ENCODE data around the gene CDR2L. TPM values are rescaled to one million over a fixed set of nuclear protein-coding genes. Genes with fewer than 3 reads are reported as not detected.
A peak's percentile ranks its signal among the peaks of the same experiment; 100 is the strongest.

CDR2L gene
- total RNA-seq, 1 experiment from 2014 or later = 31.0 TPM

DNA sequence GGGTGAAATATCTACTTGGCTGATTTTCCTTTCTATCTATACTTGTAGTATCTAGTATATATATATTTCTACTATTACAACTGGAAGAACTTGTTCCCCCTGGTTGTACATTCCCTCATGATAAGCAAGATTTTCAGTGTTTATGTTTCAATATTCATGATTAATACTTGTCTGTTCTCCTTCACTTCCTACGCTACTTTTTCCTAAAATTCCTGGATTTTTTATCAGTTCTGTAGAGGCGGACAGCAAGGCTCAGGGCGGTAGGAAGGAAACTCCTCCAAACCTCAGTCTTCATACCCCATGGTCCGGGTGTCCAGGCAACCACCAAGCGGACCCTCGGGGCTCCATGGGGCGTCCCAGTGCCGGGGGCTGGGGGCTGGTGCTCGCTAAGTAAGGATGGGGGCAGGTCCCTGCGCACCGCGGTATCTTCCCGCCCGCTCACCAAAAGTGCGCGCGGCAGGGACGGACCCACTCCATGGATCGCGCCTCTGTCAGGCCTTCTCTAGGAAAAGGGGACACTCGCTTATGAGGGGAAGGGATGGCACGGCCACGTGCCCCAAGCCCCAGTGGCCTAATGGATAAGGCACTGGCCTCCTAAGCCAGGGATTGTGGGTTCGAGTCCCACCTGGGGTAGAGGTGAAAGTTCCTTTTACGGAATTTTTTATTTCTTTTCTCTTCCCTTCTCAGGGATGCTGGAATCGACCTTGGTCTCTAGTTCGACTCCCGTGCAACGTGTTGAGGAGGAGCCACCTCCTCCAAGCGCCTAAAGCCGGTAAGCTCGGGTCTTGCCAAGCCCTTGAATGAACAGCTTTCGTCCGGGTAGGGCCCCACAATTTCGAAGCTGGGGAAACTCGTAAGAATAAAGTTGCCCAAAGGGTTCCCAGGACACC lies 46.2 kb downstream of the CDR2L start (continued):
- no peak for TF ChIP-seq ZNF532 (CRISPR knock-in tag; IDR thresholded peaks at IDR 0.05; ENCODE audit: borderline replicate concordance)
- no peak for TF ChIP-seq NFATC4 (CRISPR knock-in tag; IDR thresholded peaks at IDR 0.05)
- no peak for TF ChIP-seq ZNF671 (CRISPR knock-in tag; IDR thresholded peaks at IDR 0.05)
- no peak for TF ChIP-seq NFE2L1 (CRISPR knock-in tag; IDR thresholded peaks at IDR 0.05)
- no peak for TF ChIP-seq TEAD4 (CRISPR knock-in tag; IDR thresholded peaks at IDR 0.05)
- 0 out of 2 replicates have a peak, but pooled peaks have one; percentile 14 for TF ChIP-seq TP53 (CRISPR knock-in tag; IDR thresholded peaks at IDR 0.05)
- TF ChIP-seq, protein P1, sequence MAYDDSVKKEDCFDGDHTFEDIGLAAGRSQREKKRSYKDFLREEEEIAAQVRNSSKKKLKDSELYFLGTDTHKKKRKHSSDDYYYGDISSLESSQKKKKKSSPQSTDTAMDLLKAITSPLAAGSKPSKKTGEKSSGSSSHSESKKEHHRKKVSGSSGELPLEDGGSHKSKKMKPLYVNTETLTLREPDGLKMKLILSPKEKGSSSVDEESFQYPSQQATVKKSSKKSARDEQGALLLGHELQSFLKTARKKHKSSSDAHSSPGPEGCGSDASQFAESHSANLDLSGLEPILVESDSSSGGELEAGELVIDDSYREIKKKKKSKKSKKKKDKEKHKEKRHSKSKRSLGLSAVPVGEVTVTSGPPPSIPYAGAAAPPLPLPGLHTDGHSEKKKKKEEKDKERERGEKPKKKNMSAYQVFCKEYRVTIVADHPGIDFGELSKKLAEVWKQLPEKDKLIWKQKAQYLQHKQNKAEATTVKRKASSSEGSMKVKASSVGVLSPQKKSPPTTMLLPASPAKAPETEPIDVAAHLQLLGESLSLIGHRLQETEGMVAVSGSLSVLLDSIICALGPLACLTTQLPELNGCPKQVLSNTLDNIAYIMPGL (CRISPR knock-in tag; IDR thresholded peaks at IDR 0.05) = no peak; the same call in 1 of the 2 replicates
- TF ChIP-seq AFF4 (CRISPR knock-in tag; IDR thresholded peaks at IDR 0.05; ENCODE audit: borderline replicate concordance) = no peak
- no peak for TF ChIP-seq ZNF263 (CRISPR knock-in tag; IDR thresholded peaks at IDR 0.05; ENCODE audit: low read depth)
- TF ChIP-seq NR3C1 (CRISPR knock-in tag; conservative IDR thresholded peaks at IDR 0.05; ENCODE audit: low read depth) = no peak
- TF ChIP-seq, protein P2, sequence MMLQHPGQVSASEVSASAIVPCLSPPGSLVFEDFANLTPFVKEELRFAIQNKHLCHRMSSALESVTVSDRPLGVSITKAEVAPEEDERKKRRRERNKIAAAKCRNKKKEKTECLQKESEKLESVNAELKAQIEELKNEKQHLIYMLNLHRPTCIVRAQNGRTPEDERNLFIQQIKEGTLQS (CRISPR knock-in tag; conservative IDR thresholded peaks at IDR 0.05) = no peak
- no peak for TF ChIP-seq IRF1 (CRISPR knock-in tag; IDR thresholded peaks at IDR 0.05)
- TF ChIP-seq FOXP1 (CRISPR knock-in tag; IDR thresholded peaks at IDR 0.05; ENCODE audit: borderline replicate concordance) = no peak
- no peak for TF ChIP-seq GTF2I (CRISPR knock-in tag; conservative IDR thresholded peaks at IDR 0.05)
- TF ChIP-seq ZBTB21 (CRISPR knock-in tag; IDR thresholded peaks at IDR 0.05; ENCODE audit: borderline replicate concordance) = no peak
- TF ChIP-seq, protein P3, sequence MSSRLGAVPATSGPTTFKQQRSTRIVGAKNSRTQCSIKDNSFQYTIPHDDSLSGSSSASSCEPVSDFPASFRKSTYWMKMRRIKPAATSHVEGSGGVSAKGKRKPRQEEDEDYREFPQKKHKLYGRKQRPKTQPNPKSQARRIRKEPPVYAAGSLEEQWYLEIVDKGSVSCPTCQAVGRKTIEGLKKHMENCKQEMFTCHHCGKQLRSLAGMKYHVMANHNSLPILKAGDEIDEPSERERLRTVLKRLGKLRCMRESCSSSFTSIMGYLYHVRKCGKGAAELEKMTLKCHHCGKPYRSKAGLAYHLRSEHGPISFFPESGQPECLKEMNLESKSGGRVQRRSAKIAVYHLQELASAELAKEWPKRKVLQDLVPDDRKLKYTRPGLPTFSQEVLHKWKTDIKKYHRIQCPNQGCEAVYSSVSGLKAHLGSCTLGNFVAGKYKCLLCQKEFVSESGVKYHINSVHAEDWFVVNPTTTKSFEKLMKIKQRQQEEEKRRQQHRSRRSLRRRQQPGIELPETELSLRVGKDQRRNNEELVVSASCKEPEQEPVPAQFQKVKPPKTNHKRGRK (CRISPR knock-in tag; IDR thresholded peaks at IDR 0.05; ENCODE audit: borderline replicate concordance) = no peak
- TF ChIP-seq, protein P4, sequence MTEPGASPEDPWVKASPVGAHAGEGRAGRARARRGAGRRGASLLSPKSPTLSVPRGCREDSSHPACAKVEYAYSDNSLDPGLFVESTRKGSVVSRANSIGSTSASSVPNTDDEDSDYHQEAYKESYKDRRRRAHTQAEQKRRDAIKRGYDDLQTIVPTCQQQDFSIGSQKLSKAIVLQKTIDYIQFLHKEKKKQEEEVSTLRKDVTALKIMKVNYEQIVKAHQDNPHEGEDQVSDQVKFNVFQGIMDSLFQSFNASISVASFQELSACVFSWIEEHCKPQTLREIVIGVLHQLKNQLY (CRISPR knock-in tag; IDR thresholded peaks at IDR 0.05) = no peak
- TF ChIP-seq EMX1 (CRISPR knock-in tag; IDR thresholded peaks at IDR 0.05) = no peak
- TF ChIP-seq FOXK1 (CRISPR knock-in tag; IDR thresholded peaks at IDR 0.05) = no peak
- no peak for TF ChIP-seq ZNF281 (CRISPR knock-in tag; IDR thresholded peaks at IDR 0.05)

Data from WTC11 (cell line).